HG02759 (cell line): ENCODE measurements around the gene KDM1B.
"Not testable (repeated sequence)": the region's sequence is repeated elsewhere in the genome, so short reads cannot be mapped to it uniquely, and the experiment has no call there.

Experiments
- ATAC-seq: cut with Tn5 transposase; IDR thresholded peaks from one replicate; pipeline ENCODE4 v1.9.1; 2021; ENCODE audit warnings: mild to moderate bottlenecking, moderate library complexity; ENCODE audit not compliant: unreplicated experiment

The KDM1B gene

GRCh38 chr6:18226451-18227105, 71.4 kb downstream of the KDM1B start:
- ATAC-seq: not testable (repeated sequence)

GRCh38 chr6:18227166-18227565, 71.9 kb downstream of the KDM1B start:
- not testable (repeated sequence) for ATAC-seq

GRCh38 chr6:18228590-18228989, 73.4 kb downstream of the KDM1B start:
- ATAC-seq: not testable (repeated sequence)

GRCh38 chr6:18231856-18232255, 76.6 kb downstream of the KDM1B start:
- not testable (repeated sequence) for ATAC-seq

GRCh38 chr6:18233770-18234169, 78.5 kb downstream of the KDM1B start:
- ATAC-seq: not testable (repeated sequence)

- no peak for ATAC-seq
Observed at GRCh38 chr6:18234564-18234963, 79.3 kb downstream of the KDM1B start.

GRCh38 chr6:18235524-18235923, 80.3 kb downstream of the KDM1B start:
- no peak for ATAC-seq

- no peak for ATAC-seq
Observed at GRCh38 chr6:18237167-18237566, 81.9 kb downstream of the KDM1B start.

GRCh38 chr6:18240230-18240629, 85.0 kb downstream of the KDM1B start:
- no peak for ATAC-seq

- ATAC-seq: no peak
Observed at GRCh38 chr6:18241208-18242038, 86.2 kb downstream of the KDM1B start.

GRCh38 chr6:18242062-18242851, 87.0 kb downstream of the KDM1B start:
- ATAC-seq: no peak

GRCh38 chr6:18243302-18243893, 88.2 kb downstream of the KDM1B start:
- no peak for ATAC-seq

- ATAC-seq: no peak
Observed at GRCh38 chr6:18244251-18244650, 89.0 kb downstream of the KDM1B start.

GRCh38 chr6:18245079-18245478, 89.9 kb downstream of the KDM1B start:
- ATAC-seq: no peak

GRCh38 chr6:18245642-18246041, 90.4 kb downstream of the KDM1B start:
- ATAC-seq: no peak

GRCh38 chr6:18246205-18246604, 91.0 kb downstream of the KDM1B start:
- ATAC-seq: no peak

GRCh38 chr6:18247002-18247401, 91.8 kb downstream of the KDM1B start:
- ATAC-seq: no peak

- no peak for ATAC-seq
Observed at GRCh38 chr6:18248698-18249097, 93.5 kb downstream of the KDM1B start.

- ATAC-seq: no peak
Observed at GRCh38 chr6:18249271-18249670, 94.0 kb downstream of the KDM1B start.

- no peak for ATAC-seq
Observed at GRCh38 chr6:18253635-18254034, 98.4 kb downstream of the KDM1B start.

- no peak for ATAC-seq
Observed at GRCh38 chr6:18254793-18255192, 99.6 kb downstream of the KDM1B start.
